ENCODE measurements around the gene GRIK4. TPM values are rescaled to one million over a fixed set of nuclear protein-coding genes. Genes with fewer than 3 reads are reported as not detected.

GRIK4 gene
- total RNA-seq, 2 experiments from 2014 or later: not detected

DNA sequence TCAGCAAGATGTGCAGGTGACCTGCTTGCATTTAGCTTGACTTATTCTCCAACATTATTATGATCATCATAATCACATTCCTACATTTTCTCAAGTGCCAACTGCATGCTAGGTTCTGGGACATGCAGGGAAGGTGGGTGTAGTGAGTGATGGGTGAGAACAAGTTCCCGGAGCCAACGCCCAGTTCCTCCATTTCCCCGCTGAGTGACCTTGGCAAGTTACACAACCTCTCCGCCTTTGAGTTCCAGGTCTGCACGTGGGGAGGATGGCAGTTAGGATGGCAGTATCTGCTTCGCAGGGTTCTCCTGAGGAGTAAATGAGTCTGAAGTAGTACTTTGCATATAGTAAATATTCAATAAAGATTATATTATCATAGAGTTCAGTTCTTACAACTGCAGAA is 140.3 kb downstream of the GRIK4 start:
- no peak overlapping the region for H3K27ac Mint-ChIP-seq
- Histone ChIP-seq H3K27ac (ENCODE audit: low read depth in 1 of 2, low read length in 2 of 2) (no peak overlapping the region), H3K9me3 (ENCODE audit: control insufficient read depth in 1 of 2, insufficient read depth in 1 of 2, low read length in 2 of 2) (peaks cover 0 to 4% of the 10 kb centered on the region in 2 experiments), H3K36me3 (ENCODE audit: insufficient read depth, low read length) (no peaks in the 10 kb centered on the region), H3K27me3 (ENCODE audit: control insufficient read depth in 1 of 2, insufficient read depth in 2 of 2, low read length in 2 of 2) (no peaks in the 10 kb centered on the region), H3K4me3 (ENCODE audit: low read length) (no peak overlapping the region), H3K4me1 (ENCODE audit: insufficient read depth, low read length) (no peaks in the 10 kb centered on the region)
- ChIA-PET CTCF (no interaction called here), POLR2A (no interaction called here)
- peaks cover 21% of the 10 kb centered on the region for H3K27me3 Mint-ChIP-seq
- no peak overlapping the region for H3K4me3 Mint-ChIP-seq
- TF ChIP-seq, protein P1, sequence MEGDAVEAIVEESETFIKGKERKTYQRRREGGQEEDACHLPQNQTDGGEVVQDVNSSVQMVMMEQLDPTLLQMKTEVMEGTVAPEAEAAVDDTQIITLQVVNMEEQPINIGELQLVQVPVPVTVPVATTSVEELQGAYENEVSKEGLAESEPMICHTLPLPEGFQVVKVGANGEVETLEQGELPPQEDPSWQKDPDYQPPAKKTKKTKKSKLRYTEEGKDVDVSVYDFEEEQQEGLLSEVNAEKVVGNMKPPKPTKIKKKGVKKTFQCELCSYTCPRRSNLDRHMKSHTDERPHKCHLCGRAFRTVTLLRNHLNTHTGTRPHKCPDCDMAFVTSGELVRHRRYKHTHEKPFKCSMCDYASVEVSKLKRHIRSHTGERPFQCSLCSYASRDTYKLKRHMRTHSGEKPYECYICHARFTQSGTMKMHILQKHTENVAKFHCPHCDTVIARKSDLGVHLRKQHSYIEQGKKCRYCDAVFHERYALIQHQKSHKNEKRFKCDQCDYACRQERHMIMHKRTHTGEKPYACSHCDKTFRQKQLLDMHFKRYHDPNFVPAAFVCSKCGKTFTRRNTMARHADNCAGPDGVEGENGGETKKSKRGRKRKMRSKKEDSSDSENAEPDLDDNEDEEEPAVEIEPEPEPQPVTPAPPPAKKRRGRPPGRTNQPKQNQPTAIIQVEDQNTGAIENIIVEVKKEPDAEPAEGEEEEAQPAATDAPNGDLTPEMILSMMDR (IDR thresholded peaks at IDR 0.05): no peak
- ATAC-seq (ENCODE audit: poor library complexity): no peak
- no peak for DNase-seq
- no peaks in the 10 kb centered on the region for H3K9me3 Mint-ChIP-seq
- H3K36me3 Mint-ChIP-seq (ENCODE audit: low read depth): no peaks in the 10 kb centered on the region
- intact Hi-C loops (cut with DNase I, micrococcal nuclease): no loop called here
- no peaks in the 10 kb centered on the region for H3K4me1 Mint-ChIP-seq (ENCODE audit: low read depth)

DNA sequence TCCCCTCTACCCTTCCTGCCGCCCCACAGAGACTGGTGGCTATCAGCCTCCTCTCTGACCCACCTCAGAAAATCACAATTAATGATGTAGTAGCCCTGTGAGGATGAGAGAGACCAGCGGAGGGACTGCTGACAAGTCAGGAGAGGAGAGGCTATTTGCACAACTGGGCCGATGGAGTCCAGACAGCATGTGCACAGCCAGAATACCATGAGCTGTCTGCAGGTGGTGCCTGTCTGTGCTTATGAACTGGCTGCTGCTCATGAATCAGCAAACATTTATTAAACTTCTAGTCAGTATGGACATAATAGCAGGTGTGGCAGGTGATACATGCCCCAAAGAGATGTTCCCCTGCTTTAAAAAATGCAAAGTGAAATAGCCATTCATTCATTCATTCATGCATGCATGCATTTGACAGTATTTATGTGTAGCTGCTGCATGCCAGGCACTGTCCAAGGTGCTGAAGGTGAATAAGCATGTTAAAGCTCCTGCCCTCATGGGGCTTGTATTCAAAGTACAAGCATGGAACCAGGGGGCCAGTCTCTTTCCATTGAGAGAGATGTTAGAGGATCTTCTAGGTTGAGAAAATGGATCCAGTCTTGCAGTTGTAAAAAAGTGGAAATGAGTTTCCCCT is 141.3 kb downstream of the GRIK4 start:
- H3K4me1 Mint-ChIP-seq (ENCODE audit: low read depth): no peaks in the 10 kb centered on the region
- H3K4me1 ChIP-seq (ENCODE audit: insufficient read depth, low read length): no peaks in the 10 kb centered on the region
- no peak overlapping the region for H3K4me3 Mint-ChIP-seq
- no peak overlapping the region for H3K27ac Mint-ChIP-seq
- POLR2A ChIA-PET: no interaction called here
- H3K27me3 ChIP-seq (ENCODE audit: control insufficient read depth in 1 of 2, insufficient read depth in 2 of 2, low read length in 2 of 2): no peaks in the 10 kb centered on the region
- intact Hi-C loops (cut with DNase I, micrococcal nuclease): no loop called here
- DNase-seq (peak in 1 of 14 experiments; percentile 9), ATAC-seq (ENCODE audit: poor library complexity) (no peak)
- H3K27ac ChIP-seq (ENCODE audit: low read depth in 1 of 2, low read length in 2 of 2): no peak overlapping the region
- H3K27me3 Mint-ChIP-seq: peaks cover 23% of the 10 kb centered on the region
- H3K36me3 Mint-ChIP-seq (ENCODE audit: low read depth): no peaks in the 10 kb centered on the region
- no peak overlapping the region for H3K4me3 ChIP-seq (ENCODE audit: low read length)
- CTCF ChIA-PET: no interaction called here
- peaks cover 0 to 4% of the 10 kb centered on the region in 2 experiments for H3K9me3 ChIP-seq (ENCODE audit: control insufficient read depth in 1 of 2, insufficient read depth in 1 of 2, low read length in 2 of 2)
- H3K36me3 ChIP-seq (ENCODE audit: insufficient read depth, low read length): no peaks in the 10 kb centered on the region
- no peaks in the 10 kb centered on the region for H3K9me3 Mint-ChIP-seq
- TF ChIP-seq, protein P1 (IDR thresholded peaks at IDR 0.05): no peak

DNA sequence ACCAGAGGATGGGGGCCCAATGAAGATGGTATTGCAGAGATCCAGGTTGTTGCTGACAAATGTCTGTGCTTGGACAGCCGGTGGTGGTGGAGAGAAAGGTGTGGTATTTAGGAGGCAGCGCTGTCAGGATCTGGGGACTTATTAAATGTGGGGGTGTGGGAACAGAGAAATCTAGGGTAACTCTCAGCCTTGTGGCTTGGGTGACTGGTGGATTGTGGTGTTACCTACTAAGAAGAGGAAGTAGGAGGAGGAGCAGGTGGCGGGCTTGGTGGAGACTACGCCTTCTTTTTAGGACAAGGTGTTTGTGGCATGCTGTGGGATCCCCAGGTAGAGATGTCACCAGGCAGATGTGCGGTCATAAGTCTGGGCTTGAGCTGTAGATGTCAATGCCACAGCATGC is 144.0 kb downstream of the GRIK4 start:
- H3K27ac ChIP-seq (ENCODE audit: low read depth in 1 of 2, low read length in 2 of 2): no peak overlapping the region
- intact Hi-C loops (cut with DNase I, micrococcal nuclease): no loop called here
- POLR2A ChIA-PET: no interaction called here
- TF ChIP-seq, protein P1 (IDR thresholded peaks at IDR 0.05): no peak
- Mint-ChIP-seq H3K4me1 (ENCODE audit: low read depth) (no peaks in the 10 kb centered on the region), H3K36me3 (ENCODE audit: low read depth) (no peaks in the 10 kb centered on the region), H3K27ac (no peak overlapping the region), H3K4me3 (no peak overlapping the region), H3K27me3 (peaks cover 29% of the 10 kb centered on the region), H3K9me3 (no peaks in the 10 kb centered on the region)
- H3K9me3 ChIP-seq (ENCODE audit: control insufficient read depth in 1 of 2, insufficient read depth in 1 of 2, low read length in 2 of 2): peaks cover 0 to 10% of the 10 kb centered on the region in 2 experiments
- no peak overlapping the region for H3K4me3 ChIP-seq (ENCODE audit: low read length)
- ATAC-seq (ENCODE audit: poor library complexity) (no peak), DNase-seq (no peak)
- no peaks in the 10 kb centered on the region for H3K36me3 ChIP-seq (ENCODE audit: insufficient read depth, low read length)
- CTCF ChIA-PET: no interaction called here
- H3K27me3 ChIP-seq (ENCODE audit: control insufficient read depth in 1 of 2, insufficient read depth in 2 of 2, low read length in 2 of 2): no peaks in the 10 kb centered on the region
- H3K4me1 ChIP-seq (ENCODE audit: insufficient read depth, low read length): no peaks in the 10 kb centered on the region

Data from CD4-positive, alpha-beta T cell (primary cell).